K562 (cell line): ENCODE measurements around the gene BNIPL. TPM values are rescaled to one million over a fixed set of nuclear protein-coding genes. Genes with fewer than 3 reads are reported as not detected.

Experiments
- ATF3 ChIP-seq, 2 experiments: fragments of 450-650 bp in 1 of 2; sonication (generic) in 1 of 2; formaldehyde crosslinking in 1 of 2; IDR thresholded peaks in 1 of 2; conservative IDR thresholded peaks in 1 of 2; 2 replicates each; pipeline versions ENCODE4 v1.6.1 to v1.8.1; 2016 to 2023; ENCODE audit warnings: mild to moderate bottlenecking in 2 of 2, moderate library complexity in 2 of 2, inconsistent platforms in 1 of 2, missing genetic modification reagents in 1 of 2
- CHAMP1 ChIP-seq: fragments of 450-650 bp; IDR thresholded peaks from 2 replicates; pipeline ENCODE4 v1.6.1; 2016; ENCODE audit warnings: mild to moderate bottlenecking
- ETS2 ChIP-seq: IDR thresholded peaks from 2 replicates; pipeline ENCODE4 v1.6.1; 2016; ENCODE audit warnings: borderline replicate concordance, missing genetic modification characterization, mild to moderate bottlenecking, moderate library complexity, missing compliant biosample characterization; ENCODE audit not compliant: poor library complexity, severe bottlenecking
- IFI16 ChIP-seq: fragments of 250-450 bp; sonication (Bioruptor Pico); IDR thresholded peaks from 2 replicates; pipeline ENCODE4 v2.1.2; 2022; ENCODE audit warnings: mild to moderate bottlenecking, inconsistent platforms
- IRF1 ChIP-seq: sonication (generic); formaldehyde crosslinking; IDR thresholded peaks from 2 replicates; pipeline ENCODE4 v1.8.0; 2022; ENCODE audit warnings: missing genetic modification reagents, mild to moderate bottlenecking, borderline replicate concordance
- MLX ChIP-seq, 2 experiments: fragments of 450-650 bp in 1 of 2; sonication (generic) in 1 of 2; formaldehyde crosslinking; conservative IDR thresholded peaks; 2 replicates each; pipeline versions ENCODE4 v1.4.0 to v1.8.1; 2020 to 2022; ENCODE audit warnings: mild to moderate bottlenecking in 1 of 2, missing genetic modification reagents in 1 of 2
- NUFIP1 ChIP-seq: fragments of 450-650 bp; IDR thresholded peaks from 2 replicates; pipeline ENCODE4 v1.6.1; 2018; ENCODE audit not compliant: partially characterized antibody
- POLR2B ChIP-seq: fragments of 450-650 bp; IDR thresholded peaks from 2 replicates; pipeline ENCODE4 v1.6.1; 2018; ENCODE audit warnings: low read depth; ENCODE audit not compliant: partially characterized antibody
- POU5F1 ChIP-seq: fragments of 150-350 bp; IDR thresholded peaks from 2 replicates; pipeline ENCODE4 v1.6.1; 2014; ENCODE audit warnings: borderline replicate concordance, low read length, low read depth, mild to moderate bottlenecking; ENCODE audit not compliant: partially characterized antibody
- PRDM10 ChIP-seq: fragments of 450-650 bp; IDR thresholded peaks from 2 replicates; pipeline ENCODE4 v1.6.1; 2018; ENCODE audit not compliant: partially characterized antibody
- ZBED1 ChIP-seq: IDR thresholded peaks from 2 replicates; pipeline ENCODE4 v1.6.1; 2014
- ZBTB43 ChIP-seq: sonication (generic); formaldehyde crosslinking; IDR thresholded peaks from 2 replicates; pipeline ENCODE4 v1.8.0; 2023; ENCODE audit warnings: mild to moderate bottlenecking, missing genetic modification reagents
- ZNF274 ChIP-seq: IDR thresholded peaks from 2 replicates; pipeline ENCODE4 v1.6.1; 2011; ENCODE audit warnings: low read depth, mild to moderate bottlenecking, low read length, moderate library complexity, borderline replicate concordance
- ZNF408 ChIP-seq: fragments of 250-450 bp; sonication (Bioruptor Pico); IDR thresholded peaks from 2 replicates; pipeline ENCODE4 v1.4.0; 2020; ENCODE audit warnings: low read depth, mild to moderate bottlenecking, moderate library complexity
- ZNF766 ChIP-seq: fragments of 200-800 bp; sonication (Bioruptor generic); conservative IDR thresholded peaks from 2 replicates; pipeline ENCODE4 v1.6.1; 2016; ENCODE audit warnings: missing genetic modification characterization, missing compliant biosample characterization
- polyA plus RNA-seq, 8 experiments: library from polyadenylated mRNA; depleted of rRNA in 4 of 8; stranded (reverse) in 5 of 8; unstranded in 3 of 8; fragments of >200 nt; fragmentation: Nextera tagmentation in 2 of 8; fragmentation: Illumina TruSeq in 1 of 8; extraction: Ambion mirVana in 2 of 8; extraction: Trizol in 1 of 8; gene quantifications; 2 replicates each; pipeline versions ENCODE4 v1.2.1 to v1.2.3, GENCODE V29; 2011 to 2014; ENCODE audit warnings: inconsistent platforms in 1 of 8, missing spikeins in 1 of 8
- total RNA-seq, 7 experiments: library from RNA; depleted of rRNA in 6 of 7; stranded (reverse); fragments of >200 nt in 6 of 7; fragmentation: Illumina TruSeq in 2 of 7; extraction: Trizol in 2 of 7; gene quantifications; 2 replicates each; pipeline versions ENCODE4 v1.2.1 to v1.2.3, GENCODE V29; 2011 to 2021; ENCODE audit warnings: low replicate concordance in 1 of 7

BNIPL gene
- total and polyA plus RNA-seq, 9 of the 15 experiments (the other 6 are each of a cell fraction or from before 2014, with no cell fraction given): 0.08 to 1.4 (median 0.68) TPM

GRCh38 chr1:151070474-151071276, 34.3 kb downstream of the BNIPL start, which contains the start of gene GABPB2 (continued):
- no peak for TF ChIP-seq POU5F1
- TF ChIP-seq ZBTB43: peak; percentile 72
- no peak for TF ChIP-seq MLX (CRISPR knock-in tag; conservative IDR thresholded peaks at IDR 0.05)
- TF ChIP-seq ETS2 (tag): no peak
- TF ChIP-seq PRDM10: no peak
- TF ChIP-seq IFI16 (CRISPR knock-in tag): no peak
- TF ChIP-seq NUFIP1: peak; percentile 55
- peak; percentile 71; the same call in 1 of the 2 replicates for TF ChIP-seq ZBED1
- TF ChIP-seq CHAMP1: peak; percentile 94
- no peak for TF ChIP-seq ZNF408 (CRISPR knock-in tag)
- peak; percentile 52 for TF ChIP-seq POLR2B
- TF ChIP-seq IRF1: 0 out of 2 replicates have a peak, but pooled peaks have one; percentile 81
- TF ChIP-seq ATF3 (IDR thresholded peaks at IDR 0.05): peak; percentile 87
- TF ChIP-seq ATF3 (CRISPR knock-in tag; conservative IDR thresholded peaks at IDR 0.05): no peak
- no peak for TF ChIP-seq ZNF274
- peak; percentile 57; the same call in 1 of the 2 replicates for TF ChIP-seq ZNF766 (CRISPR knock-in tag)
